Suppressor macrophage treated with lipopolysaccharide for 1 hour (primary cell): ENCODE results near the gene ANGPTL4.
"Not testable (repeated sequence)": the region's sequence is repeated elsewhere in the genome, so short reads cannot be mapped to it uniquely, and the experiment has no call there.

Experiments used
- DNase-seq, 3 donors: peaks; one replicate each; pipeline ENCODE4 v3.0.0-alpha.2; 2020 to 2022

The ANGPTL4 gene, protein sequence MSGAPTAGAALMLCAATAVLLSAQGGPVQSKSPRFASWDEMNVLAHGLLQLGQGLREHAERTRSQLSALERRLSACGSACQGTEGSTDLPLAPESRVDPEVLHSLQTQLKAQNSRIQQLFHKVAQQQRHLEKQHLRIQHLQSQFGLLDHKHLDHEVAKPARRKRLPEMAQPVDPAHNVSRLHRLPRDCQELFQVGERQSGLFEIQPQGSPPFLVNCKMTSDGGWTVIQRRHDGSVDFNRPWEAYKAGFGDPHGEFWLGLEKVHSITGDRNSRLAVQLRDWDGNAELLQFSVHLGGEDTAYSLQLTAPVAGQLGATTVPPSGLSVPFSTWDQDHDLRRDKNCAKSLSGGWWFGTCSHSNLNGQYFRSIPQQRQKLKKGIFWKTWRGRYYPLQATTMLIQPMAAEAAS

DNA sequence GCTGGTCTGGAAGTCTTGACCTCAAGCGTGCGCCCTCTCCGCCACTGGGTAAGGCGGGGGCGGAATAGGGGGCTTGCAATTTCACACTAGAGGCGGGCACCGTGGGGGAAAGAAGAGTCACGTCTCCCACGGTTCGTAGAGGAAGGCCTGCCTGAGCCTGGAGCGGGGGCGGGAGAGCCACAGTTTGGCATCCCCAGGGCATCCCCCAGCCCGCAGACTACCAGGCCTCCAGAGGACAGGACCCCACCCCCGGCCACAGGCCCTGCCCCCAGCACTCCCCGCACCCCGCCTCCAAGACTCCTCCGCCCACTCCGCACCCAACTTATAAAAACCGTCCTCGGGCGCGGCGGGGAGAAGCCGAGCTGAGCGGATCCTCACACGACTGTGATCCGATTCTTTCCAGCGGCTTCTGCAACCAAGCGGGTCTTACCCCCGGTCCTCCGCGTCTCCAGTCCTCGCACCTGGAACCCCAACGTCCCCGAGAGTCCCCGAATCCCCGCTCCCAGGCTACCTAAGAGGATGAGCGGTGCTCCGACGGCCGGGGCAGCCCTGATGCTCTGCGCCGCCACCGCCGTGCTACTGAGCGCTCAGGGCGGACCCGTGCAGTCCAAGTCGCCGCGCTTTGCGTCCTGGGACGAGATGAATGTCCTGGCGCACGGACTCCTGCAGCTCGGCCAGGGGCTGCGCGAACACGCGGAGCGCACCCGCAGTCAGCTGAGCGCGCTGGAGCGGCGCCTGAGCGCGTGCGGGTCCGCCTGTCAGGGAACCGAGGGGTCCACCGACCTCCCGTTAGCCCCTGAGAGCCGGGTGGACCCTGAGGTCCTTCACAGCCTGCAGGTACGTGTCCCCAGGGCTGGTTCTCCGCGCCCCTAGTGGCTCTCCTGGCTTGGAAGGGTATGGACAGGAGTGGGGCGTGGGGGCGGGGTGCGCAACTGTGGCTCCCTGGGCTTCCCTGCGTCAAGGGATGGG, at the start of gene ANGPTL4:
TSS of gene ANGPTL4 (plus strand) at position 353 of the 969 bp plus-strand sequence. CDS start at position 520, 167 bp downstream.
- DNase-seq, result peak; percentile 91 to 95 (median 92)

DNA sequence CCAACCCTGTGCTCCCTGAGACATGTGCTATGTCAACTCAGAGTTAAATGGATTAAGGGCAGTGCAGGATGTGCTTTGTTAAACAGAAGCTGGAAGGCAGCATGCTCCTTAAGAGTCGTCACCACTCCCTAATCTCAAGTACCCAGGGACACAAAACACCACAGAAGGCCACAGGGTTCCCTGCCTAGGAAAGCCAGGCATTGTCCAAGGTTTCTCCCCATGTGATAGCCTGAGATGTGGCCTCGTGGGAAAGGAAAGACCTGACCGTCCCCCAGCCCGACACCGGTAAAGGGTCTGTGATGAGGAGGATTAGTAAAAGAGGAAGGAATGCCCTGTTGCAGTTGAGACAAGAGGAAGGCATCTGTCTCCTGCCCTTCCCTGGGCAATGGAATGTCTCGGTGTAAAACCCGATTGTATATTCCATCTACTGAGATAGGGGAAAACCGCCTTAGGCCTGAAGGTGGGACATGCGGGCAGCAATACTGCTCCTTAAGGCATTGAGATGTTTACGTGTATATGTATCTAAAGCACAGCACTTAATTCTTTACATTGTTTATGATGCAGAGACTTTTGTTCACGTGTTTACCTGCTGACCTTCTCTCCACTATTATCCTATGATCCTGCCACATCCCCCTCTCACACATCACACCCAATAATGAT, 48.8 kb upstream of the ANGPTL4 start:
- DNase-seq, result not testable (repeated sequence)

DNA sequence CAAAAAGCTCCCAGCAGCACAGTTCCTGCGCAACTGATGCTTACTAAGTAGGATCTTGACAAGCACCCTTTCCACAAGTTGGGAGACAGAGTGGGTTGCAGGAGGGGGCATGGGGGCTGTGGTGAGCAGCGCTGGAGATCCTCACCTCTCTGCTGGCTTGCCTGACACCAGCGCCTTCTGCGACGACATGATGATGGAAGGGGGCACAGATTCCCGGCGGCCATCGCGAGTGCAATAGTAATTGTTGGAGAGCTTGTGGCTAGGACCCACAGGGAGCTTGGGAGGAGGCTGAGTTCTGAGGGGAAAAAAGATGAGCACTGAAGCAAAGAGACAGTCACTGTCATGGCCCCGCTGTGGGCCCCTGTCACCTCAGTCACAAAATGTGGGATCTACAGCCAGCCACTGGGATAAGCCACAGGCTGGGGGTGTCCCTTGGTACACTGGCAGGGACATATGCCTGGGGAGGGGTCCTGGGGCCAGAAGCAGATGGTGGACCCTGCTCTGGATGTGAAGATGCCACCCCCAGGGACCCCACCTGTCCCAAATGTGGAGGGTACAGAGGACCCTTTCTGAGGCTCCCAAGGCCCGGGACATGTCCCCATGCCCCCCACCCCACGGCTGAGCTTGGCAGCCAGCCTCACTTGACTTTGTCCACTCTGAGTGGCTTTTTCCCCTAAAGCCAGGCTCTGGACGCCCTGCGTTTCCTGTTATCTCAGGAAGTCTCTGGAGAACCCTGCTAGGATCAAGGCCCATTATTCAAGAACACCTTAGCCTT, 47.4 kb upstream of the ANGPTL4 start:
- no peak for DNase-seq

DNA sequence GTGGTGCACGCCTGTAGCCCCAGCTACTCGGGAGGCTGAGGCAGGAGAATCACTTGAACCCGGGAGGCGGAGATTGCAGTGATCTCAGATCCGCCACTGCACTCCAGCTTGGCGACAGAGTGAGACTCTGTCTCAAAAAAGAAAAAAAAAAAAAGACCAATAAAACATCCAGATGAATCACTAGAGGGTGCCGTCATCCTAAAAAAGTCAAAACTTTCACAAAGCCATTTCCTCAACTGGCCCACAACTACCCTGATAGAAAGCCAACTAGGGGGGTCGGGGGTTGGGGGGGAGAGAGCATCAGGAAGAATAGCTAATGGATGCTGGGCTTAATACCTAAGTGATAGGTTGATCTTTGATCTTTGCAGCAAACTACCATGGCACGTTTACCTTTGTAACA, 45.1 kb upstream of the ANGPTL4 start:
- DNase-seq, result peak in 2 of 3 donors; percentile 42 to 54

DNA sequence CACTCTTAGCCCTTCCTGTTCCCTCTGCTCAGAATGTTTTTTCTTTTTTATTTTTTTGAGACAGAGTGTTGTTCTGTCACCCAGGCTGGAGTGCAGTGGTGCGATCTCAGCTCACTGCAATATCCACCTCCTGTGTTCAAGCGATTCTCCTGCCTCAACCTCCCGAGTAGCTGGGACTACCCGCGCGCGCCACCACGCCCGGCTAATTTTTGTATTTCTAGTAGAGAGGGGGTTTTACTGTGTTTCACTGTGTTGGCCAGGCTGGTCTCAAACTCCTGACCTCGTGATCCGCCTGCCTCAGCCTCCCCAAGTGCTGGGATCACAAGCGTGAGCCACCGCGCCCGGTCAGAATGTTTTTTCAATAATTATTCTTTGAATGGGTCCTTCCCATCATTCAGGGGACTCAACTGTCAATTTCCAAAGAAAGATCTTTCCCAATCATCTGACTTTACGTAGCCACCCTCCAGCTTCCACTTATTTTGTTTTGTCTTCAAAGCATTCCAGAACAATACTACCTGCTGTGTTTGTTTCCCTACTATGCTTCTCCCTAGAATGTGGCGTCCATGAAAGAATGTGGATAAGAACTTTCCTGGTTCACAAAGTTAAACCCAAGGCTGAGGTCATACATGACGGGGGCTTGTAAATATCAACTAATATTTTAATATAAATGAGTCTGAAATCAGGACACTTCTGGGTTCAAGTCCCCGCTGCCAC, 44.0 kb upstream of the ANGPTL4 start:
- no peak for DNase-seq

DNA sequence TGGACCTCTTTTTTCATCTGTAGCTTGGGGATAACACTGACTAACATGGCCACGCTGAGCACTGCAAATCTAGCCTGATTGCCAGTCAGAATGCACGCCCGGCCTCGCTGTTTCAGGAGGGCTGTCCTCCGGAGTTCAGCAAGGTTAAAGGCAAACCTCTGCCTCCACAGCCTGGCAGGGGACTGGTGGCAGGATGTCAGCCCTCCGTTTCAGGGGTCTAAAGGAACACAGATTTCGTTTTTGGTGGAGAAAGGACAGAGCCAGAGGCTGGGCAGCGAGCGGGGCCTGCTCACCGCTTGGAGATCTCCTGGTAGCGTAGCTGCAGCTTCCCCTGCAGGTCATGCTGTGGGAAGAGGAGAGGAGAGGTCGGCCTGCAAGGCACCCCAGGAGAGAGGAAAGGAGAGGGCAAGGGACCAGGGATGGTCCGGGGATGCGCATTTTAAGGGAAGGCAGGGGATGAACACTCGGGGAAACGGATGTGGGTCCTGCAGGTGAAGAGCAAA, 43.3 kb upstream of the ANGPTL4 start:
- peak in 1 of 3 donors; percentile 20 for DNase-seq

DNA sequence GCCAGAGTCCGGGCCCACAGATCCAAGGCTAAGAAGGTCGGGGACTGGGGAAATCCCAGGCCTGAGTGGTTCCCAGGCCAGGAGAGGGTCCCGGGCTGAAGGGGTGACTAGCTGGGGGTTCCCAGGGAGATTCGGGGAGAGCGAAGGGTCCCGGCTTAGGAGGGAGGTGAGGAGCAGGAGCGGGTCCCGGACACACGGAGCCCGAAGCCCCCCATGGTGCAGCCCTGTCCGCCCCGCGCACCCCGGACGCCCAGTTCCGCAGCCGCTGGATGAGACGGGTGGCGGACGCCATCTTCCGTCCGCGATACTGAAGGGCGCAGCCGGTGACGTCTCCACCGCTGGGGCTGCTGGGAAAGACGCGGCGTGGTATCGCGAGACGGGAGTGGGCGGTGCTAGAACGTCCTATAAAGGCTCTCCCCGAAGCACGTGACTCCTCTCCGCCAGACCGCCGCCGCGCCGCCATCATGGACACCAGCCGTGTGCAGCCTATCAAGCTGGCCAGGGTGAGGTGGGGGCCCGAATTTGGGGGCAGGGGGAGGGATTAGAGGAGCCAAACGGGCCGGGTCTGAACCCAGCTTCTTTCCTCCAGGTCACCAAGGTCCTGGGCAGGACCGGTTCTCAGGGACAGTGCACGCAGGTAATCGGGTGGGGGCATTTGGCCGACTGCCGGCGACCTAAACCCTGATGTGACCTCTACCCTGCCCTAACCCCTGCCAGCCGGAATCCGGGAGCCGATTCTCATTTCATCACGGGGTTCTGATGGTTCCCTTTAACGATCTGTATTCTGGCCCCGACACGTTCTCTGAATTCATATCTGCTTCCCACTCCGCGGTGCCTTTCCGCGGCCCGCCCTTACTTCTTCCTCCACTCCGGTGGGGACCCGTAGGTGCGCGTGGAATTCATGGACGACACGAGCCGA, 42.6 kb upstream of the ANGPTL4 start, which contains the start of the genes NDUFA7 and RPS28:
TSS of gene NDUFA7 (minus strand) at position 309 of the 919 bp plus-strand sequence. CDS start at position 292, 17 bp downstream.
TSS of gene RPS28 (plus strand) at position 430 of the 919 bp plus-strand sequence. CDS start at position 465, 35 bp downstream.
- DNase-seq, result peak; percentile 98 to 99 (median 98)

DNA sequence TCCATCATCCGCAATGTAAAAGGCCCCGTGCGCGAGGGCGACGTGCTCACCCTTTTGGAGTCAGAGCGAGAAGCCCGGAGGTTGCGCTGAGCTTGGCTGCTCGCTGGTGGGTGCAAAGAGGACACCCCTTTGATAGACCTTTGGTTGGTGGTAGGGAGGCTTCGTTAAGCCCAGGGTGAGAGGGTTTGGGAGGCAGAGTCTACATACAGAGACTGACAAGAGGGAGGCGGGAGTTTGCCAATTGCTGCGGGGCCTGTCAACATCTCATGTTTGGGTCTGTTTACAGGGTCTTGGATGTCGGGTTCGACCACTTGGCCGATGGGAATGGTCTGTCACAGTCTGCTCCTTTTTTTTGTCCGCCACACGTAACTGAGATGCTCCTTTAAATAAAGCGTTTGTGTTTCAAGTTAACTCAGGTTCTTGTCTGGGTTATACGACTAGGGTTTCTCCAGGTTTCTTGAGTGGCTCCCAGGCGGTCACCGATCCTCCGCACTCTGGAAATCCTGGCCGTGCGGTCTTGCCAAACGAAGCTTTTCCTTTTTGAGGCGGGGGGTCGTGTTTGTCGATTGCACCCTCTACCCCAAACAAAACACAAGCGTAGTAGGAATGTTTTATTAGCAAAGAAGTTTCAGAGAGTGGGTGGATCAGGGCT, 41.8 kb upstream of the ANGPTL4 start:
- DNase-seq, result no peak

DNA sequence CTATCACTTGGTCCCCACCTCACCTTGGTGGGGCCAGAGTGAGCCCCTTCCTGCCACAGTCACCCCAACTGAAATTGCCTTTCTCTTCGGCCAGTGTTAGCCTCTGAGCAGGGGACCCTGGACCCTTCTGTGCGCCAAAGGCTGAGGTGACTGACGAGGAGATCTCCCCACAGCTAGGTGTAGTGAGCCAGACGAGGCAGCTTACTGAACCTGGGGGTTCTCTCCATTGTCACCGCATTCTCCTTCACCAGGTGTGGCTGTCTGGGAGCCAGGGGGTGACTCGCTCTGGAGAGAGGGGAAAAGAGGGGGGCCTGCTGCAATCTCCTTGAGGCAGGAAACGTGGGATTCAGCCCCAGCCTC, 41.3 kb upstream of the ANGPTL4 start:
- DNase-seq, result no peak

DNA sequence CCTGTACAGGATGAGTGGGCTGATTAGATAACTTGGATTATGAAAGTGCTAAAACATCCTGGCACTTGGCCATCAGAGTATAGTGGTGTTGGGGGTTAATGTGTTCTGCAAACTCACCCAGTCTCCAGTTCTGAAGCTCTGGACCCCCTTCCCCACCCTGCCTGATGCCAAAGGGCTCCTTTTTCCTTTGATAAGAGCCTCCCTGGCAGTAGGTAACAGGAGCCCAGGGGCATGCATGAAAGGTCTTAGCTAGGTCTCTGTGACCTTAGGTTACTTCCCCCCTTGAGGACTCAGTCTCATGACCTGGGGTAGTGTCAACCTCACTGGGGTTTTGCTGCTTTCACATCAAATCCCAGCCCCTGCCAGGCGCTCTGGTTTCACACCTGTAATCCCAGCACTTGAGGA, 40.2 kb upstream of the ANGPTL4 start:
- DNase-seq, result no peak

DNA sequence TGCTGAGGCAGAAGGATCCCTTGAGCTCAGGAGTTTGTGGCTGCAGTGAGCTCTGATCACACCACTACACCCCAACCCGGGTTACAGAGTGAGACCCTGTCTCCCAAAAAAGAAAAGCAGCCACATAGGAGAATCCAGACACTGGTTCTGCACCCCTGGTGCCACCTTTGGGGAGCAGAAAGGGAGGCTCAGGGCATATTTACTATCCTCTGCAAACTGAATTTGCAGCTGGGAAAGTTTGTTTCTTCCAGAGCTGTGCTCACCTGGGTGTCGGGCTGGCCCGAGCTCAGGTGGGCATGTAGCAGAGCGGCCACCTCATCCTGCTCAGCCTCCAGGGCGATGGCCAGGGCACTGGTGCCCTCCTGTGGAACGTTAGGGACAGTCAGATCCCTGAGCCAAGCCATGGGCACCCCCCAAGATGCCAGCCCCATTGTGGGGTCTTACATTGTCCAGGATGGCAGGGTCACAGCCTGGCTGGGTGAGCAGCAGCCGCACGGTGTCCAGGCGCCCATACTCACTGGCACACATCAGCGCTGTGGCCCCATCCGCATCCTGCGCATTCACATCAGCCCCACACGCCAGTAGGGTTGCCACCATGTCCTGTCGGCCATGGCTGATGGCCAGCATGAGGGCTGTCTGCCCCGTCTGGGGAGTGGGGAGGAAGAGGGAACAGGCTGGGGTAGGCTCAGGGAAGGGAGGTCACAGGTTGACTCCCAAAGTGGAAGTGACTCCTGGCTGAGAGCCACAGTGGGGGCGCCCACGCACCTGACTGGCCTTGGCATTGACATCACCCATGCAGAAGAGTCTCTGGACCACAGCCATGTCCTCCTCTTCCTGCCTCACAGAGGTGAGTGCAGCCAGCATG, 39.5 kb upstream of the ANGPTL4 start:
- DNase-seq, result peak in 2 of 3 donors; percentile 53 to 61

DNA sequence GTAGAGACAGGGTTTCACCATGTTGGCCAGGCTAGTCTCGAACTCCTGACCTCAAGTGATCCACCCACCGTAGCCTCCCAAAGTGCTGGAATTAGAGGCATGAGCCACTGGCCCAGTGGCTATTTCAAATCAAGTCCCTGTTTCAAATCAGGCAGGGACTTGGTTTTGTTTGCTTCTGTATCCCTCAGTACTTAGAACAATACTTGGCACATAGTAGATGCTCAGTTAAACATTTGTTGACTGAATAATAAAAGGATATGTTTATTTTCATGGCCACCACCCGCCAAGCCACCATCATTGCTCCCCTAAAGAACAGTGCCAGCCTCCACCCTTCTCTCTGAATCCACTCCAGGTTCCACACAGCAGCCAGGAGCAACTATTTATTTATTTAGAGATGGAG, 38.5 kb upstream of the ANGPTL4 start:
- DNase-seq, result no peak

DNA sequence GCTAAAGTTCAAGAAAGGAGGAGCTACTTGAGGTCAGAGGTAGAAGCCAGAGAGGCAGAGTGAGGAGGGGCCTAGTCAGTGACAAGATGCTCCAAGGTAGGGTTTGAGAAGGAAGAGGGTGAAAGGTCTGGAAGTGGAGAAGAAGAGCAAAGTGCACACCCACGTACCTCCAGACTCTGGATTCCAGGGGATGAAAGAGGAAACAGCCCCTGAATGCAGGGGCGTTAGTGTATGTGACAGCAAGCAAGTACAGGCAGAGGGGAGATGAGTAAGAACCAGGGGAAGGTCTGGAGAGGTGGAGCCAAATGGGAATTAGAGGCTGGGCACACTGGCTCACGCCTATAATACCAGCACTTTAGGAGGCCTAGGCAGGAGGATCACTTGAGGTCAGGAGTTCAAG, 34.0 kb upstream of the ANGPTL4 start:
- DNase-seq, result peak; percentile 63 to 70 (median 64)

DNA sequence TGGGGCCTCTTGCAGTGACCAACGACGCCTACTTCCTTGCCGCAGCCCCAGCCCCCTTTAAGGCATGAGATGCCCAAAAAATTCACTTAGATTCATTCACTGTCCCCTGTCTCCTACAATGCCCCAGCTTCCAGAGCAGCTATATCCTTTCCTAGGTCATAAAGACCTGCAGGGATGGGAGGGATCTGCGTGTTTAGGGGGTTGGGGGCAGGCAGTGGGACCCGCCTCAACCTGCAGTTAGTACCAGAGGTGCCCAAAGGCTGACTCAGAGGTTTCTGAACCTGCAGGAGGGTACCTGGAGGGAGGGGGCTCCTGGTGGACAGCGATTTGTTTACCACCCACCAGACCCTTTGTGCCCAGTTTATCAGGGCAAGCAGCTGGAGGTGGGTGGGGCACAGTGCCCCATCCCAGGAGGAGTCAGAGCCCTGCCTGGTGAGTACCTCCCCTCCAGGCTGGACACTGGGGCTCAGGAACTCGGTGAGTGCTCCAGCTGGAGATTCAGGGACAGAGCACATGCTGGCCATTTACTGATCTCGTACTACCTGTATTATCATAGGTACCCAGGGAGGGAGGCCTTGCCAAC, 32.6 kb upstream of the ANGPTL4 start:
- no peak for DNase-seq

DNA sequence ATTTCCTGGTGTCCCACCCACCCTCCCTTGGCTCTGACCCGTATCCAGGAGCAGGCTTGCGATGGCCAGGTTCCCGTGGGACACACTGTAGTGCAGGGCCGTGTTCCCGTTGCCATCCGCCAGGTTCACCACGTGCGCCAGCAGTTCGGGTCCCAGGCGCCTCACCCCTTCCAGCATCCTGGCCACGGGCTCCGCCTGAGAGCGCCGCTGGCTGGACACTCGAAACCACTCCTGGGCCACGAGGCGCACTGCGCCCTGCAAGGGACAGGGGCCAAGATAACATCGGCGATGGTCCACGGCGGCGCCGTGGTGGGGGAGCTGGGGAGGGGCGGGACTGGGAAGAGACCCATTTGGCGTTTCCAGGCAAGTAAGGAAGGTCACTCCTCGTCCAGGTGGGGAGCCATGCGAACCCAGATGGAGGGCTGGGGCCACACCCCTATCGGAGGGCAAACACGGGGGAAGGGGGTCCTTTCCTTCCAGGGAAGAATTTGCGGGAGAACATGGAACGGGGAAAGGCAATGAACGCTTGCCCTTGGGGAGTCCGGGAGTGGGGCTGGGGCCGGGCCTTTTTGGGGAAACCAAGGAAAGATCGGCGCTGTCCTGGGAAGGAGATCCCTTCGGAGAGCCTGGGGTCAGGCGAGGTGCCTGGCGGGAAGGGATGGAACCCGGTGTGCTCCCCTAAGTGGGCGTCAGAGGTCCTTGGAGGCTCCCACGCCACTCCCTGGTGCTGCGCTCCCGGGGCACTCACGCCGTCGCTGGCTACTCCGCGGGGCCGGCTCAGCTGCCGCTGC, 30.8 kb upstream of the ANGPTL4 start:
- DNase-seq, result no peak

DNA sequence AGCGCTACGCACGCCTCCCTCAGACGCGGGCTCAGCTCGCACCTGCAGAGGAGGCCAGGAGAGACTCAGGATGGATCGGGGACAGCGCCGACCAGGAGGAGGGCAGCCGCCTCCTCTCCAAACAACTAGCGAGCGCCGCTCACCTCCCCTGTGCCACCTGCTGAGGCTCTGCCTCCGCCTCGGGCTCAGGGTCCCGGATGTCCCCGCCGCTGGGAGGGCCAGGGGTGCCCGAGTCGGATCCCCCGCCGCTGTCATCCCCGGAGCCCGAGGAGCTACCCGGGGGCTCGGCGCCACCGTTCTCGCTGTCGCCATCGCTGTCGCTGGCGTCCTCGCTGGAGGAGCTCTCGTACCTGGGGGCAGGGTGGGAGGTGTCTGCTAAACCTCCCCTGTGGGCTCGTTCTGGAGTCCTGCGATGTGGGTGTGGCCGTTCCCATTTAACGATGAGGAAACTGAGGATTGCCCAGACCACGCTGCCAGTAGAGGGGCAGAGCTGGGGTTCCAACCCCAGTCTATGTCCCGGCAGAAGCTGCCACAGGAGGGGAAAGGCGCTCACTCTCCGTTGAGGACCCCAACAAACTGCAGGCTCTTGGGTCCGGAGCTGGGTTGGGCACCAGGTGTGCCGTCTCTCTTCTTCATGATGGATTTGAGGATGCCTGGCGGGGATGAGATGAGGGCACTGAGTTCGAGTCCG, 30.0 kb upstream of the ANGPTL4 start:
- DNase-seq, result no peak
